Right lobe of liver (tissue), 6 donors: ENCODE measurements around the gene CUBN. TPM values are rescaled to one million over a fixed set of nuclear protein-coding genes. Genes with fewer than 3 reads are reported as not detected.

Source experiments
- ATAC-seq, 4 donors: fragments of 200-7000 bp; cut with Tn5 transposase; one replicate each; pipeline ENCODE4 v1.9.1; 2020; ENCODE audit warnings: mild to moderate bottlenecking in 4 of 4, moderate library complexity in 4 of 4
- DNase-seq, 3 donors: peaks; one replicate each; pipeline ENCODE4 v3.0.0-alpha.2; 2020
- H3K27ac ChIP-seq, 3 donors: fragments of 200-600 bp; one replicate each; pipeline ENCODE4 v1.8.0; 2022
- H3K27me3 ChIP-seq, 2 donors: fragments of 200-600 bp; one replicate each; pipeline ENCODE4 v1.8.0; 2022
- H3K36me3 ChIP-seq, 4 donors: fragments of 200-600 bp; sonication (generic) in 1 of 4; one replicate each; pipeline versions ENCODE4 v1.5.1 to v1.8.0; 2017 to 2022; ENCODE audit warnings: control low read depth in 1 of 4
- H3K4me1 ChIP-seq, 4 donors: fragments of 200-600 bp; sonication (generic) in 1 of 4; one replicate each; pipeline versions ENCODE4 v1.5.1 to v1.8.0; 2017 to 2022; ENCODE audit warnings: control low read depth in 1 of 4
- H3K4me3 ChIP-seq, 3 donors: fragments of 200-600 bp; one replicate each; pipeline ENCODE4 v1.8.0; 2022
- H3K9me3 ChIP-seq, 4 donors: fragments of 200-600 bp; sonication (generic) in 1 of 4; one replicate each; pipeline versions ENCODE4 v1.5.1 to v1.8.0; 2017 to 2022; ENCODE audit warnings: control low read depth in 1 of 4
- CTCF ChIP-seq, 4 donors: fragments of 200-600 bp in 3 of 4; fragments of 450-650 bp in 1 of 4; IDR thresholded peaks; one replicate each; pipeline versions ENCODE4 v1.5.1 to v1.8.0; 2016 to 2022; ENCODE audit warnings: antibody characterized with exemption in 4 of 4, mild to moderate bottlenecking in 2 of 4
- POLR2A ChIP-seq: fragments of 450-650 bp; IDR thresholded peaks from one replicate; pipeline ENCODE4 v1.6.1; 2017; ENCODE audit warnings: antibody characterized with exemption, mild to moderate bottlenecking
- WGBS: methylation state at CpG from one replicate; pipeline ENCODE4 v1.1.6; 2018; ENCODE audit warnings: low coverage, low lambda C conversion rate; ENCODE audit not compliant: insufficient coverage; ENCODE audit errors: missing lambda C conversion rate; 5-methylcytosine and 5-hydroxymethylcytosine counted together
- intact Hi-C, 2 donors: fragments of 100-400 bp; cut with DNase I; formaldehyde crosslinking; loops; one replicate each; pipeline versions ENCODE4 v1.11.2 to v1.14.1; 2022
- total RNA-seq, 6 experiments: library from RNA; depleted of rRNA in 2 of 6; stranded (reverse); fragments of >200 nt in 2 of 6; fragmentation: NEBNext Ultra II Directional in 3 of 6; extraction: Animal tissue kit (Norgen Biotek cat#: 25700) in 3 of 6; gene quantifications; one replicate each; pipeline versions ENCODE4 v1.1.0 to v1.2.4, GENCODE V29; 2016 to 2023
- donor health status: DM: no; HTN: yes; CAD: no.
- donor health status: DM: no; HTN: no; CAD: no.
- donor health status: DM: no; HTN: no; CAD: no.
- donor health status: DM: no; HTN: yes; CAD: no.
- donor health status: DM: no; HTN: yes; CAD: no.

Gene CUBN
- total RNA-seq, 6 experiments from 2014 or later, result 0.07 to 0.74 (median 0.27) TPM

DNA sequence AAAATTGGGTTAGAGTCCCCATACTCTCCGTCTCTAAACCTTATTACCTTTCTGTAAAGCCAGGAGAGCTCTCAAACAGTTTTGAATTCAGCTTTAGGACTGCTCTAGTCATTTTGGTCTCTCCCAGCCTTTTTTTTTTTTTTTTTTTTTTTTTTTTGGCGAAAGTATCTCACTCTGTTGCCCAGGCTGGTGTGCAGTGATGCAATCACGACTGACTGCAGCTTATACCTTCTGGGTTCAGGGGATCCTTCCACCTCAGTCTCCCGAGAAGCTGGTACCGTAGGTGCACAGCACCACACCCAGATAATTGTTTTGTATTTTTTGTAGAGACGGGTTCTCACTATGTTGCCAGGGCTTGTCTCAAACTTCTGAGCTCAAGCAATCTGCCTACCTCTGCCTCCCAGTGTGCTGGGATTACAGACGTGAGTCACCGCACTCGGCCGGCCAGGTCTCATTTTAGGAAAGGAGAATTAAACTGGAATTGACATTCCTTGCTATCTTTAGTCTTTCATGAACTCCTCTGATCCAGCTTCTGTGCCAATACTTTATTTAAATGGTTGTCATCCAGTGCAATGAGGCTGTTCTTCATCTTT lies 281.0 kb downstream of the CUBN start:
- H3K27ac ChIP-seq, result no peak overlapping the region
- no peaks in the 10 kb centered on the region for H3K36me3 ChIP-seq
- H3K4me1 ChIP-seq, result no peaks in the 10 kb centered on the region
- WGBS, result 70% methylated on average over 9 of the region's 10 CpGs
- H3K9me3 ChIP-seq, result no peaks in the 10 kb centered on the region
- TF ChIP-seq POLR2A, result no peak
- TF ChIP-seq CTCF (IDR thresholded peaks at IDR 0.05), result no peak
- ATAC-seq (no peak), DNase-seq (no peak)
- intact Hi-C loops, result loop anchor here in 1 of 2 donors (10.0 kb wide), 1 partner anchor 576 kb away; no protein-coding TSS in a partner anchor
- H3K4me3 ChIP-seq, result no peak overlapping the region
- no peaks in the 10 kb centered on the region for H3K27me3 ChIP-seq

DNA sequence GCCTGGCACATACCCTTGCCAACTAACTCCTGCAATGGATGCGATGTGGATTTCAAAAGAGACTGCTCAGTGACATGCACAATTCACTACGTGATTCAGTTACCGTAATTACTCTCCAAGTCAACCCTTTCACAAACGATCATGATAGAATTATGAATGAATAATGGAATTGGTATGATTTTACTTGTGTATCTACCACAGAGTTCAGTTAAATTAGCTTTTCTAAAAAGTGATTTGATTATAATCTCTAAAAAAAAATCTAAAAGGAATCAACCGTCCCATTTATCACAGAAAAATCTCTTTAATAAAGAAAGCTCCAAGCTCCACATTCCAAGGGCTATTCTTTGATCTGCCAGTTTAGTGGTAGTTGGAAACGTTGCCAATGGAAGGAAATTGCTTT lies 282.0 kb downstream of the CUBN start:
- no peaks in the 10 kb centered on the region for H3K9me3 ChIP-seq
- ATAC-seq (no peak), DNase-seq (no peak)
- no peaks in the 10 kb centered on the region for H3K4me1 ChIP-seq
- H3K27ac ChIP-seq, result no peak overlapping the region
- 51% methylated on average over 6 of the region's 6 CpGs for WGBS
- no peaks in the 10 kb centered on the region for H3K27me3 ChIP-seq
- H3K36me3 ChIP-seq, result no peaks in the 10 kb centered on the region
- no peak for TF ChIP-seq POLR2A
- no peak for TF ChIP-seq CTCF (IDR thresholded peaks at IDR 0.05)
- H3K4me3 ChIP-seq, result no peak overlapping the region
- intact Hi-C loops, result loop anchor here in 1 of 2 donors (10.0 kb wide), 1 partner anchor 577 kb away; no protein-coding TSS in a partner anchor

- no peak for DNase-seq
- H3K27me3 ChIP-seq, result no peaks in the 10 kb centered on the region
- intact Hi-C loops, result loop anchor here in 1 of 2 donors (10.0 kb wide), 1 partner anchor 580 kb away; no protein-coding TSS in a partner anchor
- no peak overlapping the region for H3K27ac ChIP-seq
- TF ChIP-seq POLR2A, result no peak
- TF ChIP-seq CTCF (IDR thresholded peaks at IDR 0.05), result no peak
- H3K4me3 ChIP-seq, result no peak overlapping the region
- no peaks in the 10 kb centered on the region for H3K4me1 ChIP-seq
- no peaks in the 10 kb centered on the region for H3K36me3 ChIP-seq
- H3K9me3 ChIP-seq, result no peaks in the 10 kb centered on the region
- ATAC-seq, result no peak
These were observed 284.4 kb downstream of the CUBN start for GRCh38 chr10:16845248-16845647.

DNA sequence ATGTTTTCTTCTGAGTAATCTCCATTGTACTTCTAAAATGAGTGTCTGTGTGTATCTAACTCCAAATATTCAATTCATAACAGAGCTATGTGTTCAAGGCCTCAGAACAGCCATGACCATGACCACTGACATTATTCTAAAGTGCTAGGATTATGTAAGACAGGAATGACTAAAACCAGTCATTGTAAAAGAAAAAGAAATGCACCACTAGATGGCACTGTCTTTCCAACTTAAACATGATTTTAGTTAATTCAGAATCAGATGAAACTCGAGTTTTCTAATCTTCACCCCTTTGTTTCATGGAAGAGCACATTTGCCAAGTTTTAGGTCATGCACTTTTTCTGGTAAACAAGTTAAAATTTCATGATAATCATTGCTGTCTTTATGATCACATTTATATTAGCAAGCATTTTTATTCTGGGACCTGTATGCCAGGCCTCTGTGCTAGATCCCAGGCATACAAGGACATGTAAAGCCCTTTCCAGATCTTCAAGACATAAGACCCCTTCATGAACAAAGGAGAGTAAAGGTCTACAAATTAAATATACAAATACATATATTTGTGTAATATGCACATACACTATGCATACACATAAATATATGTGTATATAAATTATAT lies 286.2 kb downstream of the CUBN start:
- ATAC-seq (peak; percentile 83 to 94 (median 88)), DNase-seq (no peak)
- no peak for TF ChIP-seq POLR2A
- peak; percentile 56 to 69 (median 66) for TF ChIP-seq CTCF (IDR thresholded peaks at IDR 0.05)
- 0% methylated on average over 1 of the region's 1 CpG for WGBS
- Histone ChIP-seq H3K9me3 (no peaks in the 10 kb centered on the region), H3K36me3 (no peaks in the 10 kb centered on the region), H3K4me1 (no peaks in the 10 kb centered on the region), H3K4me3 (no peak overlapping the region), H3K27ac (no peak overlapping the region), H3K27me3 (no peaks in the 10 kb centered on the region)
- intact Hi-C loops, result loop anchor here (5.0 to 10.0 kb wide), 3 partner anchors 409 to 581 kb away; no protein-coding TSS in a partner anchor
